Measurements from ENCODE around the gene CATSPERE.

GRCh38 chr1:244605835-244606370 lies 144.8 kb downstream of the CATSPERE start:
- no peak for TF ChIP-seq CTCF (IDR thresholded peaks at IDR 0.05)
- TF ChIP-seq POLR2AphosphoS5 (IDR thresholded peaks at IDR 0.05), result no peak
- no peak for TF ChIP-seq POLR2A (IDR thresholded peaks at IDR 0.05)
- TF ChIP-seq EP300 (IDR thresholded peaks at IDR 0.05), result no peak
